GM18861 (cell line): ENCODE measurements around the gene METTL15.
A peak's percentile ranks its signal among the peaks of the same experiment; 100 is the strongest.
"Not testable (repeated sequence)": the region's sequence is repeated elsewhere in the genome, so short reads cannot be mapped to it uniquely, and the experiment has no call there.

Source experiments
- ATAC-seq: cut with Tn5 transposase; IDR thresholded peaks from one replicate; pipeline ENCODE4 v1.9.1; 2021; ENCODE audit not compliant: unreplicated experiment

The METTL15 gene

DNA sequence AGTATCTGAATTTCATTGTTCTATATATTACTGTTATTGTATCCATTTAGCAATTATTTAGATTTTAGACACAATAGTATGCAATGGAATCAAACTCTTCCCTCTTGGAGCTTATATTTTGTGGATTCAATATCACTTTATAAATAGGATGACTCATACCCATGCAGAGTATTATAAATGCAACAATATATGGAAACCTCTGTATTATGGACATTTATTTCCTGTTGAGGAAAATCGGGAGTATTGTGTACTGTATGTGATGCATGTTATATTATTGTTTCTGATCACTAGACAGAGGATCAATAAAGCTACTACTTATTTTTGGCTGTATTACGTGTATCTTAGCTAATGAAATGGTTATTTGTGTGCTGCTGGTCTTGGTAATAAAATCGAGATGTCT is 770 bp downstream of the METTL15 start:
- no peak for ATAC-seq

DNA sequence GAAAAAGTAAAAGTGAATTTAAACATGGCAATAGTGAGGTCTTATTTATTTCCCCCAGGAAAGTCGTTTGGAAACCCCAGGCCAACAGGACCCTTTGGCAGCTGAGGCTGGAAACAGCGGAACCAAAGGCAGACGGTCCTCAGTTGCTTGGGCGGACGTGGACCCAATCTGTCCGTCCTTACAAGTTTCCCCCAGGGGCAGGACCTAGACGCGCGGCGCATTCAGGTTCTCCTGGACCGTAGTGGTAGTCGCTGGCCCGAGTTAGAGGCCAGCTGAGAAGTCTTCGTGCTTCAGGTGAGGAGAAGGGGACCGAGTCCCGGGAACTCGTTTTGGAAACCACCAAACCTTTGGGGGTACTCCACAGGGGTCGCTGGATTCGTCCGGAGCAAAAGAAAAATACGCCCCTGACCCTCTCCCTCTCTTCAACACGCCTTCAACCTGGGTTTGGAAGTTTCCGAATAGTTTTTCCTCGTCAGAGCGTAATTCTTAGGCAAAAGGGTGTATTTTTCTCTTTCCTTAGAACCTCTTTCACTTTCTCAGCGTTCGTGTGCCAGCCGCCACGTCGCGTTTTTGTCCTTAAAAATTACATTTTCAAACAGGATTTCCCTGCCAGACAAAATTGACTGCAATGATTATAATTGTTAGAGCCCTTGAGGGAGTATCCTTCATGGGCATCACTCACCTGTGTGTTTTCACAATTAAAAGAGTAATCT is 2.1 kb downstream of the METTL15 start:
- ATAC-seq = peak; percentile 29

GRCh38 chr11:28110821-28111200 is 2.6 kb downstream of the METTL15 start:
- ATAC-seq = no peak

DNA sequence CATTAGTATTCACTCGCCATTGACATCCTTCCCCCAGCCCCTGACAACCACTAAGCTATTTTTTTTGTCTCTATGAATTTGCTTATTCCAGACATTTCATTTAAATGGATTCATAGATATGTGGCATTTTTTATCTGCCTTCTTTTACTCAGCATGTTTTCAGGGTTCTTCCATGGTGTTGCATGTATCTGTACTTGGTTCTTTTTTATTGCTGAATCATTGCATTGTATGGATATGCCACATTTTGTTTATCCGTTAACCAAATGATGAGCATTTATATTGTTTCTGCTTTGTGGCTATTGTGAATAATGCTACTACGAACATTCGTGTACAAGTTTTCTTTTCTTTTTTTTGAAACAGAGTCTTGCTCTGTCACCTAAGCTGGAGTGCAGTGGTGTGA is 5.9 kb downstream of the METTL15 start:
- no peak for ATAC-seq

GRCh38 chr11:28114731-28115130 is 6.5 kb downstream of the METTL15 start:
- no peak for ATAC-seq

GRCh38 chr11:28117712-28118111 is 9.5 kb downstream of the METTL15 start:
- ATAC-seq = no peak

- no peak for ATAC-seq
Measured at GRCh38 chr11:28123151-28123581, 15.0 kb downstream of the METTL15 start.

- ATAC-seq = no peak
Measured at GRCh38 chr11:28132548-28132947, 24.4 kb downstream of the METTL15 start.

DNA sequence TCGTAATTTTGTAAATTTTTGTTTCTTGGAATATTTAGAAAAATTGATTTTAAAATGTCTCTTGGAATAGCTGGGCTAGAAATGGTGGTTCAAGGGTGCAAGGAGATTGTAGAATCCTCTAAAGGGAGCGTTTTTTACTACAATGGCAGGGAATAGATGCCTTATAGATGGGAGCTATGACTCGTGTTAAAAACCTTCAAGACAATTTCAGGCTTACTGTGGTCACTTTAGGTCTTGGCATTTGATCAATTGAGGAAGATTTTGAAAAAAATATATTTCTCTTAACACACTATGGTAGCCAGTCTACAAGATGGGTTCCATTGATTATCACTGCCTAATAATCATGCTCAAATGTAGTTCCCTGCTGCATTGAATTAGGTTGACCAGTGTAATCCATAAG is 25.0 kb downstream of the METTL15 start:
- ATAC-seq = no peak

DNA sequence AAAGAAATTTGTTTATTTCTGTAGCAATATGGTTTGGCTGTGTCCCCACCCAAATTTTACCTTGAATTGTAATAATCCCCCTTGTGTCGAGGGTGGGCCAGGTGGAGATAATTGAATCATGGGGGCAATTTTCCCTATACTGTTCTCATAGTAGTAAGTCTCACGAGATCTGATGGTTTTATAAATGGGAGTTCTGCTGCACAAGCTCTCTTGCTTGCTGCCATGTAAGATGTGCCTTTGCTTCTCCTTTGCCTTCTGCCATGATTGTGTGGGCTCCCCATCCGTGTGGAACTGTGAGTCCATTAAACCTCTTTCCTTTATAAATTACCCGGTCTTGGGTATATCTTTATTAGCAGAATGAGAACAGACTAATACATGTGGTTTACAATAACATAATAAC is 28.0 kb downstream of the METTL15 start:
- ATAC-seq = not testable (repeated sequence)

DNA sequence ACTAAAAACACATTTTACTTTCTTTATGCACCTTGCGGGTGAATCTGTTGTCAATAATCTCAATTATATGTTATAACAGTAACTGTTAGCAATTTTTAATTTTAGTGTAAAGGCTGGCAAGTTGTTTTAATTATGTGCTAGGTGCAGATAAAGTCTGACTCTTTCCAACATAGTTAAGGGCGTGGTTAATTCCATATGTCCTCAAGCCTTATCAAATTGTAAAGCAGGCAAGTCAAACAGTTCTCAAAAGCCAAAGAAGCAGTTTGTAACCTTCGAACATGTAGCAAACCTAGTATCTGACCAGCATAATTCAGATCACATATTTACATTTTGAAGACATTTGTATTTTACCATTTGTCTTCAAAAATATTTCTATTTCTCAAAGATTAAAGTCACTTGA is 29.2 kb downstream of the METTL15 start:
- ATAC-seq = no peak

- ATAC-seq = no peak
Measured at GRCh38 chr11:28137832-28138231, 29.6 kb downstream of the METTL15 start.

DNA sequence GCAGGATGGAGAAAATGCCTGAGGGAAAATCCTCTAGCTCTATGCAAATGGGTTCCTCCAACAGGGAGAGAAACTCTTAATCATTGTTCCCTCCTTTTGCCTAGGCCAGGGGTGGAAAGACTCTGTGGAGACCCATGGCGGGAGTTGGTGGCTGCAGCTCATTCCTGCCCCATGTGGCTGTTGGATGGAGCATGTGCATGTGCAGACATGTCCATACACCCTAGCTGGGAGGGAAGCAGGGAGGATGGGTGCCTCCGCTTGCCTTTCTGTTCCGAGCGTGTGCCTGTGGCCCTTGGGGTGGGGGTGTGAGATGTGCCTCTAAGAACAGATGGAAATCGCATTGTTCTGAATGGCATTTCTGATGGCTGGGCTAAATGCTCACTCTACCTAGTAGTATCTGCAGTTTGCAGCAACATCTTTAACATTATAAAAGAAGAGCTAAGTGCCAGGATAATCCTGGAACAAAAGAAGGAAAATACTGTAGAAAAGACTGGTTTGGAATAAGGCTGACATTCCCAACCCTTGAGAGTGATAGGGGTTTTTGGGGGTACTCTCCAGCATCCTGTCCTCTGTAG is 31.7 kb downstream of the METTL15 start:
- ATAC-seq = no peak

GRCh38 chr11:28140689-28141455 is 32.7 kb downstream of the METTL15 start:
- no peak for ATAC-seq

DNA sequence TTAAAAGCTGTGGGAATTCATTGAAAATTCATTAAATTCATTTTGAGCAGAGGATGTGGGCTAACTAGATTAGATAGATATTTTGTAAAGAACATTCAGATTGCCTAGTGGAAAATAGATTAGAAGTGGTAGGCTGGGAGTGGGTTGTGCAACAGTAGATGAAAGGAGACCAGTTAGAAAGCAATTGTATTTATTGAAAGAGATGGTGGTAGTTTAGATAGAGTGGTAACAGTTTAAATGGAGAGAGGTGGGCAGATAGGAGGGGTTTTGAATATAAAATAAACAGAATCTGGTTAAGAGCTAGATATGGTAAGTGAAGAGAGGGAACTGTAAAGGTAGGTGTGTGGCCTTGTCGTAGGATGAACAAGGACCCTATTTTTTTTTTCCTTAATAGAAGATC is 34.5 kb downstream of the METTL15 start:
- ATAC-seq = no peak

GRCh38 chr11:28144808-28145207 is 36.6 kb downstream of the METTL15 start:
- no peak for ATAC-seq

- ATAC-seq = no peak
Measured at GRCh38 chr11:28146123-28146751, 38.0 kb downstream of the METTL15 start.

GRCh38 chr11:28152743-28153142 is 44.6 kb downstream of the METTL15 start:
- ATAC-seq = no peak

DNA sequence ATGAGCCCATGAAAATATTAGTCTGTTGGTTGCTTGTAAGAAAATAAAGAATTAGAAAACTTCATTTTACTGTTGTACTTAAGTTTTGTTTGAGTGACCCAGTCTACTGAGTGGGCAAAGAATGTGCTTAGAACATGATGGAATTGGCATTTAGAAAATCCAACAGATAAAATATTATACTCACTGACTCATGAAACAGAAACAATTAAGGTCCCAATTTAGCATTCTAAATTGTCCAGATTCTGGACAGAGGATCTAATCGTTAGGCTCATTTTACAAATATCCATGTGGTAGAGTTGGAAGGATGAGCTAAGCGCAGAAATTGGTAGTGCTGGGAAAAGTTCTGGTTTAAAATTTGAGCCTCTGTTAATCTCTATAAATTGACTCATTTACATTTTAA is 45.4 kb downstream of the METTL15 start:
- ATAC-seq = no peak

DNA sequence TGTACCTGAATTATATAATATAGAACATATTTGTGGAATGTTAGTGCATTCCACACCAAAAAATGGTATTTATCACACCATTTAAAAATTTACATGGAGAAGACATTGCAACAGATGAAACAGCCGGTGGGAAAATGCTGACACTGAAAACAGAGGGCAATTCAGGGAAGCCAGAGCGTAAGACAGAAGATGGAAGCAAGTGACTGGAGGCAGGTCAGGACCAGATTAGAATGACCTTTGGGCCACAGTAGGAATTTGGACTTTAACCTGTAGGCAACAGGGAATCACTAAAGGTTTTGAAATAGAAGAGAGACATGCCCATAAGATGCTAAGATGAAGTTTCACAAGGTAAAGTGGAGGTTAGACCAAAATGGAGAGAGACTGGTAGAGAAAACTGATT is 60.5 kb downstream of the METTL15 start:
- no peak for ATAC-seq

GRCh38 chr11:28169816-28170215 is 61.6 kb downstream of the METTL15 start:
- no peak for ATAC-seq

GRCh38 chr11:28170759-28171158 is 62.6 kb downstream of the METTL15 start:
- ATAC-seq = no peak
